MM.1S (cell line): ENCODE results near the gene SLC11A1.

Experiments
- CTCF ChIP-seq: fragments of 300-600 bp; sonication (generic); IDR thresholded peaks from 2 replicates; pipeline ENCODE4 v1.5.1; 2016; ENCODE audit warnings: antibody characterized with exemption, low read length, mixed read lengths
- EZH2 ChIP-seq: fragments of 300-600 bp; sonication (generic); optimal IDR thresholded peaks from 2 replicates; pipeline ENCODE3; 2017; ENCODE audit warnings: low read depth, mild to moderate bottlenecking, antibody characterized with exemption, low read length, mixed read lengths
- EZH2phosphoT487 ChIP-seq: fragments of 300-600 bp; sonication (generic); IDR thresholded peaks from 2 replicates; pipeline ENCODE4 v1.6.1; 2018; ENCODE audit warnings: antibody characterized with exemption, low read length

GRCh38 chr2:218418321-218418716 lies 36.2 kb downstream of the SLC11A1 start:
- no peak for TF ChIP-seq EZH2phosphoT487
- TF ChIP-seq CTCF, result no peak
- no peak for TF ChIP-seq EZH2
